GM19025 (cell line): ENCODE results near the gene PDK2.

Source experiments
- ATAC-seq: cut with Tn5 transposase; IDR thresholded peaks from one replicate; pipeline ENCODE4 v1.9.1; 2021; ENCODE audit warnings: mild to moderate bottlenecking, low read depth, moderate library complexity; ENCODE audit not compliant: unreplicated experiment

Gene PDK2

GRCh38 chr17:50094753-50095619, at the start of gene PDK2:
PDK2 (plus strand) TSS chr17:50095351; CDS start chr17:50095436, 85 bp downstream.
- ATAC-seq, result peak; percentile 93

GRCh38 chr17:50046179-50046578, 49.0 kb upstream of the PDK2 start:
- no peak for ATAC-seq

- no peak for ATAC-seq
These were observed 48.5 kb upstream of the PDK2 start for GRCh38 chr17:50046667-50047066.

GRCh38 chr17:50047083-50047482, 48.1 kb upstream of the PDK2 start:
- no peak for ATAC-seq

GRCh38 chr17:50047488-50048126, 47.5 kb upstream of the PDK2 start:
- no peak for ATAC-seq

GRCh38 chr17:50048146-50048720, 46.9 kb upstream of the PDK2 start:
- ATAC-seq, result no peak

GRCh38 chr17:50048988-50049387, 46.2 kb upstream of the PDK2 start:
- ATAC-seq, result no peak

GRCh38 chr17:50049636-50050035, 45.5 kb upstream of the PDK2 start:
- ATAC-seq, result no peak

GRCh38 chr17:50050431-50051032, 44.6 kb upstream of the PDK2 start:
- ATAC-seq, result no peak

GRCh38 chr17:50051082-50051576, 44.0 kb upstream of the PDK2 start:
- ATAC-seq, result no peak

GRCh38 chr17:50051606-50052005, 43.5 kb upstream of the PDK2 start:
- no peak for ATAC-seq

- no peak for ATAC-seq
These were observed 42.8 kb upstream of the PDK2 start for GRCh38 chr17:50052241-50052796.

GRCh38 chr17:50052822-50053653, 42.1 kb upstream of the PDK2 start:
- no peak for ATAC-seq

- no peak for ATAC-seq
These were observed 41.5 kb upstream of the PDK2 start for GRCh38 chr17:50053654-50053960.

- no peak for ATAC-seq
These were observed 40.1 kb upstream of the PDK2 start for GRCh38 chr17:50055055-50055425.

- ATAC-seq, result peak; percentile 58
These were observed 39.5 kb upstream of the PDK2 start, which contains the start of gene ITGA3 for GRCh38 chr17:50055426-50056216. ITGA3 (plus strand) TSS chr17:50056110; CDS start chr17:50056440, 330 bp downstream.

GRCh38 chr17:50056217-50056960, 38.8 kb upstream of the PDK2 start:
- peak; percentile 39 for ATAC-seq

GRCh38 chr17:50056961-50057330, 38.2 kb upstream of the PDK2 start:
- ATAC-seq, result no peak
